ENCODE results near the gene CDH22. TPM values are rescaled to one million over a fixed set of nuclear protein-coding genes. Genes with fewer than 3 reads are reported as not detected.

The CDH22 gene
- total RNA-seq, 1 donor from 2014 or later, result 1.7 TPM

DNA sequence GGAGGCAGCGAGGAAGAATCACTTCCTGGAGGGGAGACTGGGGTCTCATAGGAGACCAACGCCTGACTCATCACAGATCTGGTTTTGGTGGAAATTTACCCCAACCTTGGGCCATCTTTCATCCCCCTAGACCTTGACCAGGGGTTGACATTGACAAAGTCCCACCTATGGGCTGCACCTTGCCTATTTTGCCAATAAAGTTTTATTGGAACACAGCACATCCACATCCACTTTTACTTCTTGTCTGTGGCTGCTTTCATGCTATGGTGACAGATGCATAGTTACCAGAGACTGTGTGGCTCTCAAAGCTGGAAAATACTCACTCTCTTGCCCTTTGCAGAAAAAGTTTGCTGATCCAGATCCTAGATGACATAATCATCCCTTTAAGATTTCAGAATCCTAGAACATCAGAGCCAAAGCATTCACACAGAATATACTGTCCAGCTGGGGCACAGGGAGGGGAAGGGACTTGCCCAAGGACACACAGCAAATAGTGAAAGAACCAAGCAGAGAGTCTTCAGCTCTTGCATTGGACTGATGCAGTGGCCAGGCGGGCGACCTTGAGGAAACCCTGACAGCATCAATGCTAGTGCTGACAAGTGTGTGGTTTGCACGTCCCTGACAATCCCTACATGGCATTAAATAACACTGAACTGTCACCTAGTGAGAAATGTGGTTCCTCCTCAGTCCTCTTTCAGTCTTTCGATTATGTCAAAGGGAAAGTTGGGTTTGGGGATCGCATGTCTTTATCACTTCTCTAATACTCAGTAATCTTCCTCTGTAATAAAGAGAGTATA is 149.0 kb downstream of the CDH22 start:
- Histone ChIP-seq H3K27ac (no peak overlapping the region), H3K36me3 (no peaks in the 10 kb centered on the region), H3K4me1 (no peaks in the 10 kb centered on the region), H3K9me3 (no peaks in the 10 kb centered on the region), H3K4me3 (no peak overlapping the region), H3K27me3 (no peaks in the 10 kb centered on the region)
- TF ChIP-seq, protein P1, sequence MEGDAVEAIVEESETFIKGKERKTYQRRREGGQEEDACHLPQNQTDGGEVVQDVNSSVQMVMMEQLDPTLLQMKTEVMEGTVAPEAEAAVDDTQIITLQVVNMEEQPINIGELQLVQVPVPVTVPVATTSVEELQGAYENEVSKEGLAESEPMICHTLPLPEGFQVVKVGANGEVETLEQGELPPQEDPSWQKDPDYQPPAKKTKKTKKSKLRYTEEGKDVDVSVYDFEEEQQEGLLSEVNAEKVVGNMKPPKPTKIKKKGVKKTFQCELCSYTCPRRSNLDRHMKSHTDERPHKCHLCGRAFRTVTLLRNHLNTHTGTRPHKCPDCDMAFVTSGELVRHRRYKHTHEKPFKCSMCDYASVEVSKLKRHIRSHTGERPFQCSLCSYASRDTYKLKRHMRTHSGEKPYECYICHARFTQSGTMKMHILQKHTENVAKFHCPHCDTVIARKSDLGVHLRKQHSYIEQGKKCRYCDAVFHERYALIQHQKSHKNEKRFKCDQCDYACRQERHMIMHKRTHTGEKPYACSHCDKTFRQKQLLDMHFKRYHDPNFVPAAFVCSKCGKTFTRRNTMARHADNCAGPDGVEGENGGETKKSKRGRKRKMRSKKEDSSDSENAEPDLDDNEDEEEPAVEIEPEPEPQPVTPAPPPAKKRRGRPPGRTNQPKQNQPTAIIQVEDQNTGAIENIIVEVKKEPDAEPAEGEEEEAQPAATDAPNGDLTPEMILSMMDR (IDR thresholded peaks at IDR 0.05), result no peak
- TF ChIP-seq POLR2A (IDR thresholded peaks at IDR 0.05), result no peak
- no peak for TF ChIP-seq POLR2AphosphoS5 (IDR thresholded peaks at IDR 0.05; ENCODE audit: insufficient read depth in 1 of 2, low read depth in 1 of 2)
- intact Hi-C loops (cut with DNase I), result no loop called here
- no peak for DNase-seq (ENCODE audit: extremely low spot score in 2 of 2)

DNA sequence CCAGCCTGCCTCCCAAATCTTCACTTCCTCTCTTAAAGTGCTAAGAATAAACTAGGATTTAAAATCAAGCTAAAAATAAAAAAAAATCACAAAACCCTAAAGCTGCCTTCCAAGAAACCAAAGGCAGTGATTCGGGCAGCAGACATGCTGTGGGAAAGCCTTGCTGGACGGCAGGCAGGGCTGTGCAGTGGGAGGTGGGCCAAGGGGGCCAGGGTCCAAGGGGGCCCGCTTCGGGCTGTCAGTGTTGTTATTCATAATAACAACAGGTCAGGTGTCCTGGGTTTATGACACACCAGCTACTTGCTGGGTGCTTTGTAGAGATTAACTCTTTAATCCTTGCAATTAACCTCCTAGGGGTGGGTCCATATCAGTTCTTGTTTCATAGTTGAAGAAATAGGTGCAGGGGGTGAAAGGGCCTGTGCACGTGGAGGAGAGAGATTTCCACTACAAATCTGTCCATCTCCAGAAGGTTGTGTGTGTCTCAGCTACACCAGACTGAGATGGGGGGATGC is 149.8 kb downstream of the CDH22 start:
- no peaks in the 10 kb centered on the region for H3K4me1 ChIP-seq
- DNase-seq (ENCODE audit: extremely low spot score in 2 of 2), result no peak
- H3K27ac ChIP-seq, result no peak overlapping the region
- no peaks in the 10 kb centered on the region for H3K36me3 ChIP-seq
- H3K27me3 ChIP-seq, result no peaks in the 10 kb centered on the region
- intact Hi-C loops (cut with DNase I), result no loop called here
- no peak for TF ChIP-seq POLR2AphosphoS5 (IDR thresholded peaks at IDR 0.05; ENCODE audit: insufficient read depth in 1 of 2, low read depth in 1 of 2)
- TF ChIP-seq POLR2A (IDR thresholded peaks at IDR 0.05), result no peak
- TF ChIP-seq, protein P1 (IDR thresholded peaks at IDR 0.05), result no peak
- no peaks in the 10 kb centered on the region for H3K9me3 ChIP-seq
- H3K4me3 ChIP-seq, result no peak overlapping the region

DNA sequence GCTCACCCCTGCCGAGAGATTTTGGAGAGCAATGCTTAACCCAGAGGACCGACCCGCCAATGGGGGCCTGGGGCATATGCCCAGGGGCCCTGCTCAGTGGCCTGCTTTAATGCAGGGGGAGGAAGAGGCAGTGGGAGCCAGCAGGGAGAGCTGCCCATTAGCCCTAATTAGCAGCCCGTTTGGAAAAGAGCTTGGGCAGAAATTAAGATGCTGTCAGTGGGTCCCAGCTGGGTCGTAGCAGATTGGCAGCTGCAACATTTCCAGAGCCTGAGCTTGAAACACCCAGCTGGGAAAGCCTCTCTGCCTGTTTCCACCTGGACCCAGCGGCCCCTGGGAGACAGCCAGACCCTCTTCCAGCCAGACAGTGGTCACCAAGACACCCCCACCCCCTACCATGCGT is 150.7 kb downstream of the CDH22 start:
- DNase-seq (ENCODE audit: extremely low spot score in 2 of 2), result no peak
- TF ChIP-seq POLR2AphosphoS5 (IDR thresholded peaks at IDR 0.05; ENCODE audit: insufficient read depth in 1 of 2, low read depth in 1 of 2) (no peak), POLR2A (IDR thresholded peaks at IDR 0.05) (no peak)
- TF ChIP-seq, protein P1 (IDR thresholded peaks at IDR 0.05), result no peak
- Histone ChIP-seq H3K4me1 (no peaks in the 10 kb centered on the region), H3K9me3 (no peaks in the 10 kb centered on the region), H3K36me3 (no peaks in the 10 kb centered on the region), H3K27ac (no peak overlapping the region), H3K27me3 (no peaks in the 10 kb centered on the region), H3K4me3 (no peak overlapping the region)
- intact Hi-C loops (cut with DNase I), result no loop called here

DNA sequence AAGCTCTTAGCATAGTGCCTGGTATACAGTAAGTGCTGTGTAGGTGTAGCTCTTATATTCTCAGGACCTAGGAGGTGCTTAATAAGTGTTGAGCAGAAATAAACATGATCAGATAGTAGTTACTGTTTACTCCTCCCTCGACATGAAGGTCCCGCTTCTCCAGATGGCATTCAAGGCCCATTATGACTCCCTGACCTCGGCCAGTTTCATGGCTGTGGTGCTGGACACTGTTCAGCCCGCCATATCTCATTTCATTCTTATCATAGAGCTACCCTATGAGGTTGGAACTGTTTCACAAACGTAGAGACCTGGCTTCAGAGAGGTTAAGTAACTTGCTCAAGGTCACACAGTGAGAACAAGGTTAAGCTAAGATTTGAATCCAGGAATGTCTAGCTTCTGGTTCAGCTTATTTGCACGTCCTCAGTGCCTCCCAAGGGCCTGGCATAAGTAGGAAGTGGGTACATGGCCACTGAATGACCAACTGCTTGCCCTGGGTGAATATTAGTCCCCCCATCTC is 151.2 kb downstream of the CDH22 start:
- Histone ChIP-seq H3K4me3 (no peak overlapping the region), H3K9me3 (no peaks in the 10 kb centered on the region), H3K4me1 (no peaks in the 10 kb centered on the region), H3K36me3 (no peaks in the 10 kb centered on the region), H3K27ac (no peak overlapping the region), H3K27me3 (no peaks in the 10 kb centered on the region)
- DNase-seq (ENCODE audit: extremely low spot score in 2 of 2), result no peak
- intact Hi-C loops (cut with DNase I), result no loop called here
- TF ChIP-seq, protein P1 (IDR thresholded peaks at IDR 0.05), result no peak
- TF ChIP-seq POLR2AphosphoS5 (IDR thresholded peaks at IDR 0.05; ENCODE audit: insufficient read depth in 1 of 2, low read depth in 1 of 2), result no peak
- no peak for TF ChIP-seq POLR2A (IDR thresholded peaks at IDR 0.05)

DNA sequence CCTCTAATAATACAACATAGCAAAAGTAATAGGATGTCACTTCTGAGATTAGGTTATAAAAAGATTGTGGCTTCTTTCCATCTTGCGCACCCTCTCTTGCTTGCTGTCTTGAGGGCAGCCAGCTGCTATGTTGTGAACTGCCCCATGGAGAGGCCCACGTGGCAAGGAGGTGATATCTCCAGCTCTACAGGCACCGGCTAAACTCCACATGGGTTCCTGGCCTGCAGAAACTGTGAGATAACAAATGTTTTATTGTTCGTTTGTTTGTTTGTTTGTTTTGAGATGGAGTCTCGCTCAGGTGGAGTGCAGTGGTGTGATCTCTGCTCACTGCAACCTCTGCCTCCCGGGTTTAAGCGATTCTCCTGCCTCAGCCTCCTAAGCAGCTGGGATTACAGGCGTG is 152.2 kb downstream of the CDH22 start:
- no peaks in the 10 kb centered on the region for H3K27me3 ChIP-seq
- intact Hi-C loops (cut with DNase I), result no loop called here
- no peaks in the 10 kb centered on the region for H3K36me3 ChIP-seq
- TF ChIP-seq POLR2A (IDR thresholded peaks at IDR 0.05), result no peak
- TF ChIP-seq, protein P1 (IDR thresholded peaks at IDR 0.05), result no peak
- no peak overlapping the region for H3K4me3 ChIP-seq
- no peaks in the 10 kb centered on the region for H3K4me1 ChIP-seq
- no peak for DNase-seq (ENCODE audit: extremely low spot score in 2 of 2)
- H3K9me3 ChIP-seq, result no peaks in the 10 kb centered on the region
- no peak overlapping the region for H3K27ac ChIP-seq
